ENCODE results near the gene FMO2. TPM values are rescaled to one million over a fixed set of nuclear protein-coding genes. Genes with fewer than 3 reads are reported as not detected.

The FMO2 gene
- total RNA-seq, 1 donor from 2014 or later, result not detected

DNA sequence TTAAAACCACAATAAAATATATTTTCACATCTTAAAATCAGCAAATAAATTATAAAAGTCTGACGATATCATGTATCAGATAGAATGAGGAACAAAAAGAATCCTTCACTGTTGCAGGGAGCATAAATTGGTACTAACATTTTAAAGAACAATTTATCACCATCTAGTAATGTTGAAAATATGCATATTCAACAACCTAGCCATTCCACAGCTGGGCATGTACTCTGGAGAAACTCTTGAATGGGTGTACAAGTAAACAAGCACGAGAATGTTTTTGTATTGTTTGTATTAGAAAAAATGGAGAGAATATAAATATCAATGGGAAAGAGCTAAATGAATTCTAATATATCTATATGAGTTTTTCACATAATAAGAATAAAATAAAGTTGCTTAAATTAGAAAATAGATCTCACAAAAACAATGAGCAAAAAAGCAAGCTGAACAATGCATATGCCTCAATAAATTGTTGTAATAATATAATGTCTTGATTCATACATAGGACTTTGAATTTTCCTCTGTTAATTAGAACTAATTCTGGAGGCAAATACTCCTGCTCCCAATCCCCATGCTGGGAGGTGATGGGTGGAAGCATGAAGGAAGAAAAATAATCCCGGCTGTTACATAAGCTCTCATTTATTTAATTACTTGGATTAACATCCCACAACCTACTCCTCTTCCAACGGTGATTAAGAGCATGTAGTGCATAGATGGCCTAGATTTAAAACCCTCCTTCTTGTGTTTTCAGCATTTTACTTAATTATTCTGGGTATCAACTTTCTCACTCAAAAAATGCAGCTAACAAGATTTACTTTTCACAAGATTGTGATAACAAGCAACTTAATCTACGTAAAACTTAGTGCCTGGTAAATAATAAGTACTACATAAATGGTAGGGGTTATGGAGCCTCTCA lies 5.5 kb upstream of the FMO2 start:
- DNase-seq (ENCODE audit: low read depth) (no peak), FAIRE-seq (no peak)
- Histone ChIP-seq H3K9me3 (ENCODE audit: insufficient read depth, low read depth, low read length) (no peaks in the 10 kb centered on the region), H3K27me3 (ENCODE audit: insufficient read depth, low read length) (no peaks in the 10 kb centered on the region), H3K9ac (ENCODE audit: low read length) (no peak overlapping the region), H3K36me3 (ENCODE audit: insufficient read depth, low read length) (no peaks in the 10 kb centered on the region), H3K4me2 (ENCODE audit: low read length) (no peak overlapping the region), H3K27ac (ENCODE audit: low read depth, low read length) (no peak overlapping the region), H3K4me3 (ENCODE audit: insufficient read depth, low read depth, low read length) (no peak overlapping the region), H2AFZ (ENCODE audit: low read depth, low read length) (no peak overlapping the region), H4K20me1 (ENCODE audit: insufficient read depth, low read length) (no peaks in the 10 kb centered on the region), H3K4me1 (ENCODE audit: insufficient read depth, low read length) (no peaks in the 10 kb centered on the region), H3K79me2 (ENCODE audit: insufficient read depth, low read length) (no peaks in the 10 kb centered on the region)
- H3K4me1 Mint-ChIP-seq (ENCODE audit: low read depth, unreplicated experiment), result no peaks in the 10 kb centered on the region
- no peak overlapping the region for H3K27ac Mint-ChIP-seq (ENCODE audit: unreplicated experiment)
- H3K27me3 Mint-ChIP-seq (ENCODE audit: low read depth, unreplicated experiment), result no peaks in the 10 kb centered on the region
- no peak overlapping the region for H3K4me3 Mint-ChIP-seq (ENCODE audit: unreplicated experiment)
- TF ChIP-seq, protein P1, sequence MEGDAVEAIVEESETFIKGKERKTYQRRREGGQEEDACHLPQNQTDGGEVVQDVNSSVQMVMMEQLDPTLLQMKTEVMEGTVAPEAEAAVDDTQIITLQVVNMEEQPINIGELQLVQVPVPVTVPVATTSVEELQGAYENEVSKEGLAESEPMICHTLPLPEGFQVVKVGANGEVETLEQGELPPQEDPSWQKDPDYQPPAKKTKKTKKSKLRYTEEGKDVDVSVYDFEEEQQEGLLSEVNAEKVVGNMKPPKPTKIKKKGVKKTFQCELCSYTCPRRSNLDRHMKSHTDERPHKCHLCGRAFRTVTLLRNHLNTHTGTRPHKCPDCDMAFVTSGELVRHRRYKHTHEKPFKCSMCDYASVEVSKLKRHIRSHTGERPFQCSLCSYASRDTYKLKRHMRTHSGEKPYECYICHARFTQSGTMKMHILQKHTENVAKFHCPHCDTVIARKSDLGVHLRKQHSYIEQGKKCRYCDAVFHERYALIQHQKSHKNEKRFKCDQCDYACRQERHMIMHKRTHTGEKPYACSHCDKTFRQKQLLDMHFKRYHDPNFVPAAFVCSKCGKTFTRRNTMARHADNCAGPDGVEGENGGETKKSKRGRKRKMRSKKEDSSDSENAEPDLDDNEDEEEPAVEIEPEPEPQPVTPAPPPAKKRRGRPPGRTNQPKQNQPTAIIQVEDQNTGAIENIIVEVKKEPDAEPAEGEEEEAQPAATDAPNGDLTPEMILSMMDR (IDR thresholded peaks at IDR 0.05; ENCODE audit: insufficient read depth, low read depth, low read length), result no peak
- TF ChIP-seq EZH2 (IDR thresholded peaks at IDR 0.05; ENCODE audit: insufficient read depth, low read length), result no peak
- H3K36me3 Mint-ChIP-seq (ENCODE audit: low read depth, unreplicated experiment), result no peaks in the 10 kb centered on the region
- H3K9me3 Mint-ChIP-seq (ENCODE audit: unreplicated experiment), result no peaks in the 10 kb centered on the region

DNA sequence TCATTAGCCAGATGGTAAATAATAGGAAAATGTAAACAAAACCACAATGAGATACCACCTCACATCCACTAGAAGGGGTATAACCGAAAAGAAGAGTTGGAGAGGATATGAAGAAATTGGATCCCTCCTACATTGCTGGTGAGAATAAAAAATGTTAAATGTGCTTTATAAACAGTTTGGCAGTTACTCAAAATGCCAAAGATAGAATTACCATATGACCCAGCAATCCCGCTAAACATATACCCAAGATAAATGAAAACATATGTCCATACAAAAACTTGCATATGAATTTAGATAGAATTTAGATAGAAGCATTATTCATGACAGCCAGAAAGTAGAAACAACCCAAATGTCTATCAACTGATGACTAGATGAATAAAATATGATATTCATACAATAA lies 4.4 kb upstream of the FMO2 start:
- no peak overlapping the region for H2AFZ ChIP-seq (ENCODE audit: low read depth, low read length)
- no peak overlapping the region for H3K4me2 ChIP-seq (ENCODE audit: low read length)
- H3K9ac ChIP-seq (ENCODE audit: low read length), result no peak overlapping the region
- no peaks in the 10 kb centered on the region for H4K20me1 ChIP-seq (ENCODE audit: insufficient read depth, low read length)
- no peak overlapping the region for H3K27ac ChIP-seq (ENCODE audit: low read depth, low read length)
- Mint-ChIP-seq H3K9me3 (ENCODE audit: unreplicated experiment) (no peaks in the 10 kb centered on the region), H3K4me3 (ENCODE audit: unreplicated experiment) (no peak overlapping the region), H3K27me3 (ENCODE audit: low read depth, unreplicated experiment) (no peaks in the 10 kb centered on the region), H3K36me3 (ENCODE audit: low read depth, unreplicated experiment) (no peaks in the 10 kb centered on the region), H3K4me1 (ENCODE audit: low read depth, unreplicated experiment) (no peaks in the 10 kb centered on the region), H3K27ac (ENCODE audit: unreplicated experiment) (no peak overlapping the region)
- no peaks in the 10 kb centered on the region for H3K36me3 ChIP-seq (ENCODE audit: insufficient read depth, low read length)
- no peak for FAIRE-seq
- H3K27me3 ChIP-seq (ENCODE audit: insufficient read depth, low read length), result no peaks in the 10 kb centered on the region
- no peaks in the 10 kb centered on the region for H3K4me1 ChIP-seq (ENCODE audit: insufficient read depth, low read length)
- no peak for DNase-seq (ENCODE audit: low read depth)
- H3K4me3 ChIP-seq (ENCODE audit: insufficient read depth, low read depth, low read length), result no peak overlapping the region
- no peaks in the 10 kb centered on the region for H3K79me2 ChIP-seq (ENCODE audit: insufficient read depth, low read length)
- no peak for TF ChIP-seq EZH2 (IDR thresholded peaks at IDR 0.05; ENCODE audit: insufficient read depth, low read length)
- TF ChIP-seq, protein P1 (IDR thresholded peaks at IDR 0.05; ENCODE audit: insufficient read depth, low read depth, low read length), result no peak
- H3K9me3 ChIP-seq (ENCODE audit: insufficient read depth, low read depth, low read length), result no peaks in the 10 kb centered on the region
